H1 (cell line): ENCODE measurements around the gene GGT6. TPM values are rescaled to one million over a fixed set of nuclear protein-coding genes. Genes with fewer than 3 reads are reported as not detected.

Experiments used
- CTCF ChIA-PET: fragments of 300-600 bp; sonication (Branson Sonifier 250); formaldehyde crosslinking; loops from one replicate; lab custom pipeline; 2021; ENCODE audit not compliant: partially characterized antibody; lab: Charles Lee
- POLR2A ChIA-PET: fragments of 300-600 bp; sonication (Branson Sonifier 250); formaldehyde crosslinking; loops from one replicate; lab custom pipeline; 2021; ENCODE audit warnings: inconsistent platforms; ENCODE audit not compliant: partially characterized antibody; lab: Charles Lee
- DNase-seq, 2 experiments: peaks; one replicate each; pipeline versions ENCODE4 v3.0.0 to v3.0.0-alpha.2; 2010 to 2022; ENCODE audit warnings: low spot score in 2 of 2, low read depth in 1 of 2, mixed read lengths in 1 of 2
- FAIRE-seq: peaks from 2 replicates; lab custom pipeline; 2011; peaks lifted over from hg19 to GRCh38; lab: Jason Lieb, UNC
- H2AFZ ChIP-seq: 2 replicates; pipeline ENCODE4 v1.8.1; 2012; ENCODE audit warnings: low read length, inconsistent platforms
- H2AK5ac ChIP-seq: 2 replicates; pipeline ENCODE4 v1.6.1; 2013; ENCODE audit warnings: low read depth, low read length
- H2BK120ac ChIP-seq: replicated peaks from 2 replicates; pipeline ENCODE3; 2013; ENCODE audit warnings: low read depth, low read length, inconsistent platforms
- H2BK12ac ChIP-seq: 2 replicates; pipeline ENCODE4 v1.6.1; 2013; ENCODE audit warnings: low read depth, low read length
- H2BK15ac ChIP-seq: 2 replicates; pipeline ENCODE4 v1.6.1; 2013; ENCODE audit warnings: low read length
- H2BK20ac ChIP-seq: 2 replicates; pipeline ENCODE4 v1.6.1; 2013; ENCODE audit warnings: low read length
- H2BK5ac ChIP-seq: 2 replicates; pipeline ENCODE4 v1.6.1; 2013; ENCODE audit warnings: low read depth, low read length
- H3K14ac ChIP-seq: 2 replicates; pipeline ENCODE4 v1.6.1; 2013; ENCODE audit warnings: inconsistent platforms; ENCODE audit not compliant: insufficient read length
- H3K18ac ChIP-seq: 2 replicates; pipeline ENCODE4 v1.6.1; 2013; ENCODE audit warnings: low read length; ENCODE audit errors: extremely low read depth
- H3K23ac ChIP-seq: 2 replicates; pipeline ENCODE4 v1.6.1; 2013; ENCODE audit warnings: inconsistent platforms; ENCODE audit not compliant: insufficient read length
- H3K23me2 ChIP-seq: 2 replicates; pipeline ENCODE4 v1.6.1; 2013; ENCODE audit warnings: low read depth, low read length
- H3K27ac ChIP-seq: 2 replicates; pipeline ENCODE4 v1.6.1; 2011; ENCODE audit warnings: low read depth, low read length, inconsistent platforms
- H3K27me3 ChIP-seq, 4 experiments: replicated peaks in 1 of 4; 1 replicate in 1 of 4; 2 replicates in 3 of 4; pipeline versions ENCODE4 v1.6.1 to v1.8.1; 2011 to 2013; ENCODE audit warnings: low read length in 3 of 4, mild to moderate bottlenecking in 3 of 4, inconsistent platforms in 2 of 4, mixed read lengths in 2 of 4, moderate library complexity in 1 of 4; ENCODE audit not compliant: control insufficient read depth in 3 of 4, insufficient read depth in 3 of 4; ENCODE audit errors: extremely low read depth in 1 of 4
- H3K36me3 ChIP-seq, 4 experiments: 2 replicates each; pipeline versions ENCODE4 v1.6.1 to v1.8.1; 2011 to 2013; ENCODE audit warnings: mild to moderate bottlenecking in 4 of 4, low read length in 3 of 4, moderate library complexity in 2 of 4, control low read depth in 1 of 4, inconsistent platforms in 1 of 4; ENCODE audit not compliant: insufficient read depth in 4 of 4, control insufficient read depth in 2 of 4
- H3K4ac ChIP-seq: replicated peaks from 2 replicates; pipeline ENCODE3; 2013; ENCODE audit warnings: low read length, low read depth, mixed read lengths, inconsistent platforms; ENCODE audit not compliant: insufficient read length
- H3K4me1 ChIP-seq, 4 experiments: replicated peaks in 1 of 4; 1 replicate in 1 of 4; 2 replicates in 3 of 4; pipeline versions ENCODE4 v1.6.1 to v1.8.1; 2011 to 2013; ENCODE audit warnings: low read length in 3 of 4, inconsistent platforms in 2 of 4, mixed read lengths in 1 of 4; ENCODE audit not compliant: insufficient read depth in 4 of 4, control insufficient read depth in 3 of 4
- H3K4me2 ChIP-seq, 2 experiments: 2 replicates each; pipeline versions ENCODE4 v1.6.1 to v1.8.1; 2011 to 2013; ENCODE audit warnings: low read depth in 2 of 2, low read length in 2 of 2, control low read depth in 1 of 2, inconsistent platforms in 1 of 2, mild to moderate bottlenecking in 1 of 2; ENCODE audit not compliant: insufficient read depth in 1 of 2
- H3K4me3 ChIP-seq, 4 experiments: fragments of 200-600, 300-600 bp in 1 of 4; sonication (generic), shearing (Covaris generic), sonication (Bioruptor Twin) in 1 of 4; 2 replicates each; pipeline versions ENCODE4 v1.5.1 to v1.8.1; 2011 to 2016; ENCODE audit warnings: low read length in 4 of 4, low read depth in 3 of 4, control low read depth in 2 of 4, inconsistent platforms in 2 of 4, mild to moderate bottlenecking in 2 of 4, mixed read lengths in 1 of 4, moderate library complexity in 1 of 4; ENCODE audit not compliant: insufficient read depth in 2 of 4; ENCODE audit errors: extremely low read depth in 1 of 4
- H3K56ac ChIP-seq: replicated peaks from 2 replicates; pipeline ENCODE3; 2013; ENCODE audit warnings: low read depth, mild to moderate bottlenecking, mixed read lengths, low read length, inconsistent platforms; ENCODE audit not compliant: insufficient read length
- H3K79me1 ChIP-seq: 2 replicates; pipeline ENCODE4 v1.6.1; 2013; ENCODE audit warnings: low read depth, low read length, control low read depth
- H3K79me2 ChIP-seq, 2 experiments: 2 replicates each; pipeline versions ENCODE4 v1.6.1 to v1.8.1; 2012 to 2013; ENCODE audit warnings: low read length in 2 of 2, mild to moderate bottlenecking in 2 of 2, inconsistent platforms in 1 of 2; ENCODE audit not compliant: insufficient read depth in 2 of 2, control insufficient read depth in 1 of 2
- H3K9ac ChIP-seq, 4 experiments: replicated peaks in 1 of 4; 1 replicate in 1 of 4; 2 replicates in 3 of 4; pipeline versions ENCODE4 v1.6.1 to v1.8.1; 2011 to 2013; ENCODE audit warnings: low read depth in 3 of 4, low read length in 3 of 4, control low read depth in 2 of 4, mild to moderate bottlenecking in 2 of 4, moderate library complexity in 2 of 4, inconsistent platforms in 1 of 4; ENCODE audit errors: extremely low read depth in 1 of 4
- H3K9me3 ChIP-seq, 2 experiments: 2 replicates each; pipeline versions ENCODE4 v1.6.1 to v1.8.1; 2012 to 2013; ENCODE audit warnings: mild to moderate bottlenecking in 2 of 2, moderate library complexity in 2 of 2, control low read depth in 1 of 2, inconsistent platforms in 1 of 2, low read depth in 1 of 2, low read length in 1 of 2, mixed read lengths in 1 of 2; ENCODE audit not compliant: insufficient read depth in 2 of 2
- H4K20me1 ChIP-seq, 2 experiments: replicated peaks in 1 of 2; 2 replicates each; pipeline versions ENCODE3 to v1.8.1; 2011 to 2013; ENCODE audit warnings: inconsistent platforms in 2 of 2, low read length in 2 of 2, mild to moderate bottlenecking in 1 of 2; ENCODE audit not compliant: insufficient read depth in 2 of 2, control insufficient read depth in 1 of 2
- H4K5ac ChIP-seq: 2 replicates; pipeline ENCODE4 v1.6.1; 2013; ENCODE audit warnings: low read length, low read depth, mixed read lengths, inconsistent platforms; ENCODE audit not compliant: insufficient read length
- H4K8ac ChIP-seq: 2 replicates; pipeline ENCODE4 v1.8.0; 2013; ENCODE audit warnings: mild to moderate bottlenecking, moderate library complexity, low read length, inconsistent platforms; ENCODE audit not compliant: insufficient read depth; ENCODE audit errors: extremely low read depth
- H4K91ac ChIP-seq: replicated peaks from 2 replicates; pipeline ENCODE3; 2013; ENCODE audit warnings: low read length, mixed read lengths, inconsistent platforms; ENCODE audit not compliant: insufficient read length
- KDM5A ChIP-seq: fragments of 200-600 bp; IDR thresholded peaks from 2 replicates; pipeline ENCODE4 v1.7.1; 2012; ENCODE audit warnings: mild to moderate bottlenecking, low read length, inconsistent platforms, mixed read lengths
- NANOG ChIP-seq: IDR thresholded peaks from 2 replicates; pipeline ENCODE4 v1.6.1; 2011; ENCODE audit warnings: low read length, low read depth, mild to moderate bottlenecking, inconsistent platforms; ENCODE audit not compliant: insufficient read depth, poor library complexity, severe bottlenecking
- PHF8 ChIP-seq: fragments of 200-600 bp; sonication (generic); conservative IDR thresholded peaks from 2 replicates; pipeline ENCODE4 v1.7.1; 2012; ENCODE audit warnings: low read depth, mild to moderate bottlenecking, inconsistent platforms, low read length, moderate library complexity
- RXRA ChIP-seq: IDR thresholded peaks from 2 replicates; pipeline ENCODE4 v1.6.1; 2011; ENCODE audit warnings: low read depth, mild to moderate bottlenecking, low read length, moderate library complexity; ENCODE audit not compliant: insufficient read depth
- SIN3A ChIP-seq, 2 experiments: IDR thresholded peaks in 1 of 2; conservative IDR thresholded peaks in 1 of 2; 2 replicates each; pipeline ENCODE4 v1.6.1; 2011 to 2012; ENCODE audit warnings: low read length in 2 of 2, improper control_type of control experiment in 1 of 2, low read depth in 1 of 2, mild to moderate bottlenecking in 1 of 2
- SIRT6 ChIP-seq: IDR thresholded peaks from one replicate; pipeline ENCODE4 v1.7.1; 2012; ENCODE audit warnings: low read length, inconsistent platforms
- ZNF274 ChIP-seq: IDR thresholded peaks from 2 replicates; pipeline ENCODE4 v1.7.0; 2012; ENCODE audit warnings: low read length, borderline replicate concordance; ENCODE audit errors: extremely low read depth
- WGBS, 2 experiments: shearing (Covaris generic) in 1 of 2; methylation state at CpG; one replicate each; pipeline versions ENCODE4 v1.1.6 to v1.1.7; 2013 to 2015; ENCODE audit warnings: low lambda C conversion rate in 2 of 2, mixed read lengths in 2 of 2, inconsistent platforms in 1 of 2, low coverage in 1 of 2, missing lambda C conversion rate in 1 of 2; ENCODE audit not compliant: insufficient replicate concordance in 2 of 2, insufficient coverage in 1 of 2, insufficient read length in 1 of 2; ENCODE audit errors: extremely low coverage in 1 of 2, missing lambda C conversion rate in 1 of 2; 5-methylcytosine and 5-hydroxymethylcytosine counted together
- polyA plus RNA-seq, 7 experiments: library from polyadenylated mRNA; depleted of rRNA in 3 of 7; stranded (reverse) in 5 of 7; unstranded in 2 of 7; fragments of >200 nt in 5 of 7; fragments of 200-250 nt in 2 of 7; gene quantifications; 1 replicate in 5 of 7; 2 replicates in 1 of 7; 4 replicates in 1 of 7; pipeline versions ENCODE4 v1.2.1 to v1.2.3, GENCODE V29; 2011 to 2013; ENCODE audit warnings: missing spikeins in 2 of 7, mixed read lengths in 2 of 7
- total RNA-seq: library from RNA; stranded (reverse); fragmentation: NEBNext Ultra II Directional; extraction: Animal tissue kit (Norgen Biotek cat#: 25700); gene quantifications from 2 replicates; pipeline ENCODE4 v1.2.1, GENCODE V29; 2021

The GGT6 gene
- total and polyA plus RNA-seq, 2 of the 8 experiments (the other 6 are each of a cell fraction or from before 2014, with no cell fraction given) = 0.18 TPM; not detected in 1

DNA sequence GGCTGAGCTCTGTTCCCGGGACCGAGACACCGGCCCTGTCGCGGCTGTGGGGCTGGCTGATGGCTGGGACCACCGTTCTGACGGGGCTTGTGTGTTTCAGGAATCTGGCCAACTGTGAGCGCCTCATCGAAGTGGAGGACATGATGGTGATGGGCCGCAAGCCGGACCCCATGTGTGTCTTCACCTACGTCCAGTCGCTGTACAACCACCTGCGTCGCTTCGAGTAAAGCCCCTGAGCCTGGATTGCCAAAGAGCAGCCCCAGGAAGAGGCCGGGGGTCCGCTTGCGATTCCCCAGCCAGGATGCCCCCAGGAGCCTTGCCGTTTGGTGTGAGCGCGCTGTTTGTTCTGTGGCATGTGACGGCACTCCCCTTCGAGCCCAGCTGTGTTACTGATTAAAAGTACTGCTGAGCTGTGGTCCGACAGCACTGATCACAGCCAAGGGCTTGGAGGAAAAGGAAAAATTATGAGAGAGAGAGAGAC is 46.9 kb upstream of the GGT6 start:
- WGBS, 2 experiments = 91% methylated on average over 25 of the region's 25 CpGs; no CpG with 5 or more reads in 1 of the 2 experiments
- Histone ChIP-seq H3K27ac (no peak overlapping the region), H2BK120ac (no peak overlapping the region)
- TF ChIP-seq SIRT6 (no peak), ZNF274 (no peak), PHF8 (no peak), KDM5A (no peak), NANOG (no peak), RXRA (no peak), SIN3A (conservative IDR thresholded peaks at IDR 0.05 in 1 of 2, IDR thresholded peaks at IDR 0.05 in 1 of 2; ENCODE audit: low read depth in 1 of 2, low read length in 2 of 2) (no peak)
- TF ChIP-seq, all 59 proteins: peak for 0
- no peak overlapping the region for H2AFZ ChIP-seq
- peak overlapping the region; percentile 10 for H4K5ac ChIP-seq
- H3K79me2 ChIP-seq = no peaks in the 10 kb centered on the region
- DNase-seq = no peak
- H2BK12ac ChIP-seq = no peak overlapping the region
- H2BK20ac ChIP-seq = no peak overlapping the region
- ChIA-PET CTCF (interaction anchor here (0.6 to 6.8 kb wide), 8 partner anchors 8 to 94 kb away, joined by 3 to 51 read pairs (median 4); no protein-coding TSS in a partner anchor), POLR2A (interaction anchor here (1.2 to 1.3 kb wide), 2 partner anchors 8 to 11 kb away, joined by 4 to 5 read pairs; no protein-coding TSS in a partner anchor)
- no peak overlapping the region for H3K4ac ChIP-seq
- no peaks in the 10 kb centered on the region; a peak in 1 of 7 replicates for H3K27me3 ChIP-seq
- H3K36me3 ChIP-seq = no peaks in the 10 kb centered on the region
- H3K79me1 ChIP-seq = no peaks in the 10 kb centered on the region
- no peak overlapping the region for H2BK15ac ChIP-seq
- no peak overlapping the region for H3K56ac ChIP-seq
- H3K9ac ChIP-seq = no peak overlapping the region
- H3K14ac ChIP-seq = no peak overlapping the region
- no peak overlapping the region for H4K8ac ChIP-seq
- no peaks in the 10 kb centered on the region for H4K20me1 ChIP-seq
- no peaks in the 10 kb centered on the region for H3K23me2 ChIP-seq
- H3K23ac ChIP-seq = no peak overlapping the region
- no peaks in the 10 kb centered on the region for H3K9me3 ChIP-seq
- H2AK5ac ChIP-seq = 0 out of 2 replicates have a peak overlapping the region, but pooled peaks have one; percentile 53
- no peak overlapping the region; the same call in 1 of the 2 replicates for H3K18ac ChIP-seq
- H3K4me1 ChIP-seq = peaks cover 0 to 10% (median 2%) of the 10 kb centered on the region in 4 experiments; a peak in 3 of 7 replicates
- H3K4me3 ChIP-seq = no peak overlapping the region
- no peak overlapping the region for H4K91ac ChIP-seq
- no peak overlapping the region for H3K4me2 ChIP-seq
- H2BK5ac ChIP-seq = no peak overlapping the region
- no peak for FAIRE-seq
